Amniotic epithelial cell (primary cell): Measurements from ENCODE around the gene CDK1.
A peak's percentile ranks its signal among the peaks of the same experiment; 100 is the strongest.

Source experiments
- DNase-seq: peaks from one replicate; pipeline ENCODE4 v3.0.0-alpha.2; 2010; ENCODE audit warnings: low read depth

Gene CDK1

GRCh38 chr10:60778214-60778970, at the start of gene CDK1:
CDK1 (plus strand) TSS chr10:60778478; CDS start chr10:60780166, 1,688 bp downstream.
- peak; percentile 98 for DNase-seq

- no peak for DNase-seq
These were observed 49.2 kb upstream of the CDK1 start for GRCh38 chr10:60729106-60729505.

- no peak for DNase-seq
These were observed 47.0 kb upstream of the CDK1 start for GRCh38 chr10:60731134-60731885.

- DNase-seq = no peak
These were observed 46.0 kb upstream of the CDK1 start for GRCh38 chr10:60732198-60732806.

- no peak for DNase-seq
These were observed 45.3 kb upstream of the CDK1 start for GRCh38 chr10:60732807-60733516.

GRCh38 chr10:60733517-60733822, 44.8 kb upstream of the CDK1 start:
- no peak for DNase-seq

GRCh38 chr10:60733826-60734225, 44.5 kb upstream of the CDK1 start:
- DNase-seq = no peak

GRCh38 chr10:60734226-60734625, 44.1 kb upstream of the CDK1 start:
- DNase-seq = no peak

- no peak for DNase-seq
These were observed 43.0 kb upstream of the CDK1 start for GRCh38 chr10:60735244-60735643.

- no peak for DNase-seq
These were observed 41.0 kb upstream of the CDK1 start for GRCh38 chr10:60737242-60737641.

GRCh38 chr10:60739558-60739957, 38.7 kb upstream of the CDK1 start:
- peak; percentile 85 for DNase-seq

- no peak for DNase-seq
These were observed 35.8 kb upstream of the CDK1 start for GRCh38 chr10:60742512-60742911.

GRCh38 chr10:60747817-60748469, 30.3 kb upstream of the CDK1 start:
- no peak for DNase-seq

GRCh38 chr10:60753152-60753551, 25.1 kb upstream of the CDK1 start:
- DNase-seq = no peak

- DNase-seq = no peak
These were observed 24.5 kb upstream of the CDK1 start for GRCh38 chr10:60753817-60754216.

- DNase-seq = peak; percentile 59
These were observed 20.8 kb upstream of the CDK1 start for GRCh38 chr10:60757420-60757895.

- no peak for DNase-seq
These were observed 19.1 kb upstream of the CDK1 start for GRCh38 chr10:60759181-60759580.

GRCh38 chr10:60760711-60761210, 17.5 kb upstream of the CDK1 start:
- DNase-seq = no peak

- DNase-seq = no peak
These were observed 15.7 kb upstream of the CDK1 start for GRCh38 chr10:60762554-60762953.

- no peak for DNase-seq
These were observed 10.9 kb upstream of the CDK1 start for GRCh38 chr10:60767424-60767823.

GRCh38 chr10:60769406-60769805, 8.9 kb upstream of the CDK1 start:
- DNase-seq = no peak
